Measurements from ENCODE around the gene EFHC2. TPM values are rescaled to one million over a fixed set of nuclear protein-coding genes. Genes with fewer than 3 reads are reported as not detected.

The EFHC2 gene
- total RNA-seq, 1 donor from 2014 or later, result not detected

DNA sequence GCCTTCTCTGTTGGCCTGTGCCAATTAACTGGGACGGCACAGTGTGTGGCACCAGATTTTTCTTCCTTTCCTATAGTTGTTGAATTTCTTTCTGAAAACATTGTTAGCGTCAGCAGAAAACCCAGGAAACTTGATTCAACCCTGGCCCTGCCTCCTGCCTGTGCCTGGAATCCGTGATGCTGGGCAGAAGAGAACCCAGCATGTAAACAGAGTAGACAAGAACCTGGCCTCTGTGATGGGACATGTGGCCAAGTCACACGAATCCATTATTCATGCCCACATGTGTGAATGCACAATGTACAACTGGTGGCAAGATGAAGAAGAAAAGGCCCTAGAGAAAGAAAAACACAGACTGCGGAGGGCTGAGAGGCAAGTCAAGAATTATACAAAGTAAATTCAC, 111.4 kb downstream of the EFHC2 start:
- POLR2A ChIA-PET, result no interaction called here
- no peak for ATAC-seq (ENCODE audit: low read depth)
- H3K27me3 Mint-ChIP-seq, result no peaks in the 10 kb centered on the region

DNA sequence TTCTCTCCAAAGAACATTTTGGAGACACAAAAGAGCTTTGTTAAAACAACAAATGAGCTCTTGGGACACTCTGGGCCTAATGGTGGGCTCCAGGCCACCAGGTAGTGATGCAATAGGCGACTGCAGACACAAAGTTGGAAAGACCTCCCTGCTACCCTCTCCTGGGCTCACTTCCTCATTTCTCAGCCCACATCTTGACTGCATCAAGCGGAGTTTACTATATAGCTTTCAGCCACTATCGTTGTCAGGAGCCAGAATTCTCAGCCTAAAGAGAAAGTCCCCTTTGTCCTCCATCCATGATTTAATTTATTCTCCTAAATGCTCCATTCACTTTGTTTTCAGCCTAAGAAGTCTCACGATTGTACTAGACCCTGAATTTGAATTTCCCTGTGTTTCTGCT, 114.9 kb downstream of the EFHC2 start:
- DNase-seq (no peak), ATAC-seq (ENCODE audit: low read depth) (no peak)
- ChIA-PET POLR2A (no interaction called here), CTCF (no interaction called here)
- Mint-ChIP-seq H3K27me3 (no peaks in the 10 kb centered on the region), H3K27ac (no peak overlapping the region), H3K36me3 (ENCODE audit: low read depth) (no peaks in the 10 kb centered on the region), H3K4me3 (no peak overlapping the region), H3K4me1 (peaks cover 4% of the 10 kb centered on the region), H3K9me3 (no peaks in the 10 kb centered on the region)
- TF ChIP-seq, protein P1, sequence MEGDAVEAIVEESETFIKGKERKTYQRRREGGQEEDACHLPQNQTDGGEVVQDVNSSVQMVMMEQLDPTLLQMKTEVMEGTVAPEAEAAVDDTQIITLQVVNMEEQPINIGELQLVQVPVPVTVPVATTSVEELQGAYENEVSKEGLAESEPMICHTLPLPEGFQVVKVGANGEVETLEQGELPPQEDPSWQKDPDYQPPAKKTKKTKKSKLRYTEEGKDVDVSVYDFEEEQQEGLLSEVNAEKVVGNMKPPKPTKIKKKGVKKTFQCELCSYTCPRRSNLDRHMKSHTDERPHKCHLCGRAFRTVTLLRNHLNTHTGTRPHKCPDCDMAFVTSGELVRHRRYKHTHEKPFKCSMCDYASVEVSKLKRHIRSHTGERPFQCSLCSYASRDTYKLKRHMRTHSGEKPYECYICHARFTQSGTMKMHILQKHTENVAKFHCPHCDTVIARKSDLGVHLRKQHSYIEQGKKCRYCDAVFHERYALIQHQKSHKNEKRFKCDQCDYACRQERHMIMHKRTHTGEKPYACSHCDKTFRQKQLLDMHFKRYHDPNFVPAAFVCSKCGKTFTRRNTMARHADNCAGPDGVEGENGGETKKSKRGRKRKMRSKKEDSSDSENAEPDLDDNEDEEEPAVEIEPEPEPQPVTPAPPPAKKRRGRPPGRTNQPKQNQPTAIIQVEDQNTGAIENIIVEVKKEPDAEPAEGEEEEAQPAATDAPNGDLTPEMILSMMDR (IDR thresholded peaks at IDR 0.05), result no peak
- intact Hi-C loops (cut with micrococcal nuclease), result no loop called here

More for the DNA sequence above, 111.4 kb downstream of the EFHC2 start:
- no peak for DNase-seq
- CTCF ChIA-PET, result no interaction called here
- H3K4me3 Mint-ChIP-seq, result no peak overlapping the region
- intact Hi-C loops (cut with micrococcal nuclease), result no loop called here
- H3K27ac Mint-ChIP-seq, result no peak overlapping the region
- H3K4me1 Mint-ChIP-seq, result peaks cover 4% of the 10 kb centered on the region
- no peaks in the 10 kb centered on the region for H3K9me3 Mint-ChIP-seq
- H3K36me3 Mint-ChIP-seq (ENCODE audit: low read depth), result no peaks in the 10 kb centered on the region
- TF ChIP-seq, protein P1 (IDR thresholded peaks at IDR 0.05), result no peak

GRCh38 chrX:44227991-44228390, 115.5 kb downstream of the EFHC2 start:
- Mint-ChIP-seq H3K27ac (no peak overlapping the region), H3K4me1 (peaks cover 4% of the 10 kb centered on the region), H3K9me3 (no peaks in the 10 kb centered on the region), H3K27me3 (peaks cover 1% of the 10 kb centered on the region), H3K36me3 (ENCODE audit: low read depth) (no peaks in the 10 kb centered on the region), H3K4me3 (no peak overlapping the region)
- TF ChIP-seq, protein P1 (IDR thresholded peaks at IDR 0.05), result no peak
- ATAC-seq (ENCODE audit: low read depth) (no peak), DNase-seq (no peak)
- ChIA-PET CTCF (no interaction called here), POLR2A (no interaction called here)
- intact Hi-C loops (cut with micrococcal nuclease), result no loop called here

GRCh38 chrX:44225667-44226066, 117.8 kb downstream of the EFHC2 start:
- no peak for ATAC-seq (ENCODE audit: low read depth)

GRCh38 chrX:44224760-44225159, 118.7 kb downstream of the EFHC2 start:
- H3K36me3 Mint-ChIP-seq (ENCODE audit: low read depth), result no peaks in the 10 kb centered on the region
- intact Hi-C loops (cut with micrococcal nuclease), result no loop called here
- ChIA-PET POLR2A (no interaction called here), CTCF (no interaction called here)
- TF ChIP-seq, protein P1 (IDR thresholded peaks at IDR 0.05), result no peak
- H3K4me3 Mint-ChIP-seq, result no peak overlapping the region
- ATAC-seq (ENCODE audit: low read depth), result no peak
- no peak overlapping the region for H3K27ac Mint-ChIP-seq
- peaks cover 4% of the 10 kb centered on the region for H3K4me1 Mint-ChIP-seq
- H3K27me3 Mint-ChIP-seq, result peaks cover 4% of the 10 kb centered on the region
- H3K9me3 Mint-ChIP-seq, result no peaks in the 10 kb centered on the region
- DNase-seq, result no peak

More at GRCh38 chrX:44225667-44226066, 117.8 kb downstream of the EFHC2 start:
- no peak for DNase-seq
- Mint-ChIP-seq H3K4me1 (peaks cover 4% of the 10 kb centered on the region), H3K27me3 (peaks cover 4% of the 10 kb centered on the region), H3K9me3 (no peaks in the 10 kb centered on the region), H3K4me3 (no peak overlapping the region), H3K36me3 (ENCODE audit: low read depth) (no peaks in the 10 kb centered on the region), H3K27ac (no peak overlapping the region)
- POLR2A ChIA-PET, result no interaction called here
- TF ChIP-seq, protein P1 (IDR thresholded peaks at IDR 0.05), result no peak
- CTCF ChIA-PET, result no interaction called here
- intact Hi-C loops (cut with micrococcal nuclease), result no loop called here
